B cell (primary cell): ENCODE data around the gene LSS.
"Not testable (repeated sequence)": the region's sequence is repeated elsewhere in the genome, so short reads cannot be mapped to it uniquely, and the experiment has no call there.

Experiments used
- EZH2 ChIP-seq: IDR thresholded peaks from 2 replicates; pipeline ENCODE4 v1.6.1; 2012; ENCODE audit warnings: borderline replicate concordance, low read depth, mild to moderate bottlenecking, moderate library complexity, low read length; ENCODE audit not compliant: insufficient read depth, poor library complexity, severe bottlenecking
- TF ChIP-seq, protein P1 (sequence below): fragments of 200-600 bp; IDR thresholded peaks from one replicate; pipeline ENCODE4 v1.8.0; 2022; ENCODE audit warnings: antibody characterized with exemption, mild to moderate bottlenecking

DNA sequence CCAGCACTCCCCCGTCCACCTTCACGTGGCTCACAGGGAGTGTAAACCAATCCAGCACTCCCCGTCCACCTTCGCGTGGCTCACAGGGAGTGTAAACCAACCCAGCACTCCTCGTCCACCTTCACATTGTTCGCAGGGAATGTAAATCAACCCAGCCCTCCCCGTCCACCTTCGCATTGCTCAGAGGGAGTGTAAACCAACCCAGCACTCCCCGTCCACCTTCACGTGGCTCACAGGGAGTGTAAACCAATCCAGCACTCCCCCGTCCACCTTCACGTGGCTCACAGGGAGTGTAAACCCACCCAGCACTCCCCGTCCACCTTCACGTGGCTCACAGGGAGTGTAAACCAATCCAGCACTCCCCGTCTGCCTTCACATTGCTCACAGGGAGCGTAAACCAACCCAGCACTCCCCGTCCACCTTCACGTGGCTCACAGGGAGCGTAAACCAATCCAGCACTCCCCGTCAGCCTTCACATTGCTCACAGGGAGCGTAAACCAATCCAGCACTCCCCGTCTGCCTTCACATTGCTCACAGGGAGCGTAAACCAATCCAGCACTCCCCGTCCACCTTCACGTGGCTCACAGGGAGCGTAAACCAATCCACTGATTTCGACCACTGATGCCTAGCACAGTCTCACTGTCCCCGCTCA, 88.1 kb downstream of the LSS start:
- TF ChIP-seq EZH2 = not testable (repeated sequence)
- TF ChIP-seq, protein P1, sequence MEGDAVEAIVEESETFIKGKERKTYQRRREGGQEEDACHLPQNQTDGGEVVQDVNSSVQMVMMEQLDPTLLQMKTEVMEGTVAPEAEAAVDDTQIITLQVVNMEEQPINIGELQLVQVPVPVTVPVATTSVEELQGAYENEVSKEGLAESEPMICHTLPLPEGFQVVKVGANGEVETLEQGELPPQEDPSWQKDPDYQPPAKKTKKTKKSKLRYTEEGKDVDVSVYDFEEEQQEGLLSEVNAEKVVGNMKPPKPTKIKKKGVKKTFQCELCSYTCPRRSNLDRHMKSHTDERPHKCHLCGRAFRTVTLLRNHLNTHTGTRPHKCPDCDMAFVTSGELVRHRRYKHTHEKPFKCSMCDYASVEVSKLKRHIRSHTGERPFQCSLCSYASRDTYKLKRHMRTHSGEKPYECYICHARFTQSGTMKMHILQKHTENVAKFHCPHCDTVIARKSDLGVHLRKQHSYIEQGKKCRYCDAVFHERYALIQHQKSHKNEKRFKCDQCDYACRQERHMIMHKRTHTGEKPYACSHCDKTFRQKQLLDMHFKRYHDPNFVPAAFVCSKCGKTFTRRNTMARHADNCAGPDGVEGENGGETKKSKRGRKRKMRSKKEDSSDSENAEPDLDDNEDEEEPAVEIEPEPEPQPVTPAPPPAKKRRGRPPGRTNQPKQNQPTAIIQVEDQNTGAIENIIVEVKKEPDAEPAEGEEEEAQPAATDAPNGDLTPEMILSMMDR = not testable (repeated sequence)
